ENCODE measurements around the gene HOXA2.

The HOXA2 gene

GRCh38 chr7:27102581-27103442 lies at the start of gene HOXA2:
Gene HOXA2 (minus strand): TSS chr7:27102683. CDS start chr7:27102500, 183 bp downstream.
- no peak for DNase-seq

- DNase-seq: no peak
These were observed 49.0 kb upstream of the HOXA2 start for GRCh38 chr7:27151341-27151930.

- DNase-seq: peak in 3 of 4 experiments; percentile 36 to 52 (median 36)
These were observed 48.3 kb upstream of the HOXA2 start for GRCh38 chr7:27150568-27151340.

- DNase-seq: no peak
These were observed 47.5 kb upstream of the HOXA2 start for GRCh38 chr7:27149842-27150567.

GRCh38 chr7:27148756-27149641 lies 46.5 kb upstream of the HOXA2 start:
- no peak for DNase-seq

- no peak for DNase-seq
These were observed 45.7 kb upstream of the HOXA2 start for GRCh38 chr7:27148031-27148755.

GRCh38 chr7:27147199-27148030 lies 44.9 kb upstream of the HOXA2 start, which contains the start of gene HOXA6:
Gene HOXA6 (minus strand): TSS chr7:27147774. CDS start chr7:27147749, 25 bp downstream.
- DNase-seq: no peak

DNA sequence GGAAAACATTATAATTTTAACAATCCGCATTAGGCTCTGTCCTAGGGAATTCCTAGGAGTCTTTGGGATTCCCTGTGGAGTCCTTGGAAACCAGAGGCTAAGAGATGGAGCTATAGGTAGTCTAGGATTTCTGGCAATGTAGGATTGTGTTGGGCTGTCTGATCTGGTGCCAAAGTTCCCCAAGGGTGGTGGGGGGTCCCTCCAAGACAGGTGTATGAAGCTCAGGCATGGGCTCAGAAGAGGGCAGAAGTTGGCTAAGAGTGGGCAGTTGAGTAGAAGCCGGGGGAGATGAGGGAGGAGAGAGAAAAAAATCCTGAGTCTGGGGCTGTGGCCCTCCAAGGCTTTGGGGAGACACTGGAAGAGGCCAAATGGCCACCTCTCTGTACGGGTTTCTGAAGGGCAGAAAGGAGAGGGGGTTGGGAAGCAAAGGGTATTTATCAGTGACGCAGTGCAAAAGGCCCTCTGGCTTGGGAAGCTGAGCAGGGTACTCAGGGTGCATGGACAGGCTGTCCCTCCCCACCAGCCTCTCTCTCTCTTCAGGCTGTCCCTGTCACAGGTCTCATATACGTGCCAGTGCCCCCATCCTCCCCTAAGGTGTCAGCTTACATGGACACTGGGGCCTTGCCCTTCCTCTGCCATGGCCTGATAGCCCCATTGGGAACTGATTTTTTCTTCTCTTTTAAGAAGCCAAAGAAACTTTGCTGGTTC lies 44.2 kb upstream of the HOXA2 start:
- no peak for DNase-seq

- no peak for DNase-seq
These were observed 43.5 kb upstream of the HOXA2 start for GRCh38 chr7:27145914-27146412.

GRCh38 chr7:27145165-27145913 lies 42.9 kb upstream of the HOXA2 start:
- no peak for DNase-seq

GRCh38 chr7:27144781-27145164 lies 42.3 kb upstream of the HOXA2 start:
- DNase-seq: no peak

GRCh38 chr7:27143950-27144780 lies 41.7 kb upstream of the HOXA2 start:
- DNase-seq: no peak

DNA sequence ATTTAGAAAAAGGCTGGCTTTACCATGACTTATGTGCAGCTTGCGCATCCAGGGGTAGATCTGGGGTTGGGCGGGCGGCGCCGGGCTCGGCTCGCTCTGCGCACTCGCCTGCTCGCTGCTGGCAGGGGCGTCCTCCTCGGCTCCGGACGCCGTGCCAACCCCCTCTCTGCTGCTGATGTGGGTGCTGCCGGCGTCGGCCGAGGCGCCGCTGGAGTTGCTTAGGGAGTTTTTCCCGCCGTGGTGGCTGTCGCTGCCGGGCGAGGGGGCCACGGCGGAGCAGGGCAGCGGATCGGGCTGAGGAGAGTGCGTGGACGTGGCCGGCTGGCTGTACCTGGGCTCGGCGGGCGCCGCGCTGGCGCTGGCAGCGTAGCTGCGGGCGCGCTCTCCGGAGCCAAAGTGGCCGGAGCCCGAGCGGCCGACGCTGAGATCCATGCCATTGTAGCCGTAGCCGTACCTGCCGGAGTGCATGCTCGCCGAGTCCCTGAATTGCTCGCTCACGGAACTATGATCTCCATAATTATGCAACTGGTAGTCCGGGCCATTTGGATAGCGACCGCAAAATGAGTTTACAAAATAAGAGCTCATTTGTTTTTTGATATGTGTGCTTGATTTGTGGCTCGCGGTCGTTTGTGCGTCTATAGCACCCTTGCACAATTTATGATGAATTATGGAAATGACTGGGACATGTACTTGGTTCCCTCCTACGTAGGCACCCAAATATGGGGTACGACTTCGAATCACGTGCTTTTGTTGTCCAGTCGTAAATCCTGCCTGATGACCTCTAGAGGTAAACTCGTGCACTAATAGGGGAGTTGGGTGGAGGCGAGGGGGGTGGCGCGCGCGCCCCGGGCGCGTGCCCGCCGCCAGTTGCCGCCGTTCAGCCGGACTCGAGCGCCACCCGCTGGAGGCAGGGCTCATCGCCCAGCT lies 40.8 kb upstream of the HOXA2 start, which contains the start of gene HOXA5:
Gene HOXA5, minus strand, starts transcription at position 659 of the 927 bp plus-strand sequence. Its CDS starts 74 bp downstream, at position 585.
- DNase-seq: no peak

DNA sequence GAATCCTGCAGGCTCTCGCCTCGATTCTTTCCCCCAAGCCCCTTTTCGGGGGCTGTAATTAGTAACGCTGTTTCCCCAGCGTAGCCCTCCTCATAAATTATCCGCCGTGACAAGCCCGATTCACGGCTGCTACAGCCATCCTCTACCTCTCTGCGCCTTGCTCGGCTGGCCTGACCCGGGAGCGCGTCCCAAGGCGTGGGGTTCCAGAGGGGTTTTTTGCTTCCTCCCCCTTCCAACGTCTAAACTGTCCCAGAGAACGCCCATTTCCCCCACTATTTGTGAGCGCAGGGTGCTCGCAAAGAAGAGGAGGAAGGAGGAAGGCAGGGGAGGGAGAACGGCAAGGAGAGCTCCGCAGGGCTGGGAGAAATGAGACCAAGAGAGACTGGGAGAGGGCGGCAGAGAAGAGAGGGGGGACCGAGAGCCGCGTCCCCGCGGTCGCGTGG lies 40.1 kb upstream of the HOXA2 start:
- DNase-seq: no peak

DNA sequence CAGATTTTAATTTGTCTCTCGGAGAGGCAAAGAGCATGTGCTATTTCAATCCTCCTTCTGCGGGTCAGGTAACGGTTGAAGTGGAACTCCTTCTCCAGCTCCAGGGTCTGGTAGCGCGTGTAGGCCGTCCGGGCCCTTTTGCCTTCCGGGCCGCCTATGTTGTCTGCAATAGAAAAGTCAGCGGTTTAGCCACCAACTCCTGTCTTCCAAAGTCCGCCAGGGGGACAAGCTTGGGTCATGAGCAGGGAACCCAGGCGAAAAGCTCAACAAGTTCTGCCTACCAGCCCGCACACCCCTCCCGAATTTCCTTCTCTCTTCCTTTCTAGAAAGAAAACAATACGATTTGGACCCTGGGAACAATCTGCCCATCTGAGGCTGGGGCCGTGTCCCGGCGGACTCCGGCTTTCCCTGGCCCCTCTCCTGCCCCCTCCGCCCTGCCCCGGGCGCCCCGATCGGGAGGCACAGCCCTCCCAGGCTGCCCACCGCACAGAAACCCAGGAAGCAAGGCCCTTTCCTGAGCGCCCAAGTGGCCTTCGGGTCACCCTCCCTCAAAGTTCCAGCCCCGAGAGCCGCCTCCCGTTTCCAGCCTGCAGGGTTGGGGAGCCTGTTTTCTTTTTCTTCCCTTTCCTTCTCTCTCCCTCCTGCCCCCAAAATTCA lies 39.6 kb upstream of the HOXA2 start:
- no peak for DNase-seq

Measured in activated naive CD4-positive, alpha-beta T cell (primary cell).